SU-DHL-6 (cell line): ENCODE measurements around the gene PIK3C2G.

Experiments
- EZH2phosphoT487 ChIP-seq: fragments of 200-600 bp; sonication (generic), shearing (Covaris generic); conservative IDR thresholded peaks from 2 replicates; pipeline ENCODE4 v1.6.1; 2018; ENCODE audit warnings: mild to moderate bottlenecking, antibody characterized with exemption, low read length, moderate library complexity, mixed read lengths
- TF ChIP-seq, protein P1 (sequence below): fragments of 200-600 bp; sonication (generic); IDR thresholded peaks from one replicate; pipeline ENCODE4 v1.5.1; 2017; ENCODE audit warnings: antibody characterized with exemption, mild to moderate bottlenecking, low read length, moderate library complexity; ENCODE audit not compliant: insufficient read depth, poor library complexity, severe bottlenecking

- TF ChIP-seq, protein P1, sequence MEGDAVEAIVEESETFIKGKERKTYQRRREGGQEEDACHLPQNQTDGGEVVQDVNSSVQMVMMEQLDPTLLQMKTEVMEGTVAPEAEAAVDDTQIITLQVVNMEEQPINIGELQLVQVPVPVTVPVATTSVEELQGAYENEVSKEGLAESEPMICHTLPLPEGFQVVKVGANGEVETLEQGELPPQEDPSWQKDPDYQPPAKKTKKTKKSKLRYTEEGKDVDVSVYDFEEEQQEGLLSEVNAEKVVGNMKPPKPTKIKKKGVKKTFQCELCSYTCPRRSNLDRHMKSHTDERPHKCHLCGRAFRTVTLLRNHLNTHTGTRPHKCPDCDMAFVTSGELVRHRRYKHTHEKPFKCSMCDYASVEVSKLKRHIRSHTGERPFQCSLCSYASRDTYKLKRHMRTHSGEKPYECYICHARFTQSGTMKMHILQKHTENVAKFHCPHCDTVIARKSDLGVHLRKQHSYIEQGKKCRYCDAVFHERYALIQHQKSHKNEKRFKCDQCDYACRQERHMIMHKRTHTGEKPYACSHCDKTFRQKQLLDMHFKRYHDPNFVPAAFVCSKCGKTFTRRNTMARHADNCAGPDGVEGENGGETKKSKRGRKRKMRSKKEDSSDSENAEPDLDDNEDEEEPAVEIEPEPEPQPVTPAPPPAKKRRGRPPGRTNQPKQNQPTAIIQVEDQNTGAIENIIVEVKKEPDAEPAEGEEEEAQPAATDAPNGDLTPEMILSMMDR = no peak
- no peak for TF ChIP-seq EZH2phosphoT487
Observed at GRCh38 chr12:18696971-18697602, 435.8 kb downstream of the PIK3C2G start.
